Upper lobe of left lung (tissue), 6 donors: ENCODE results near the gene JAGN1. TPM values are rescaled to one million over a fixed set of nuclear protein-coding genes. Genes with fewer than 3 reads are reported as not detected.
"Not testable (repeated sequence)": the region's sequence is repeated elsewhere in the genome, so short reads cannot be mapped to it uniquely, and the experiment has no call there.

Experiments
- ATAC-seq, 2 donors: fragments of 200-7000 bp; cut with Tn5 transposase; one replicate each; pipeline ENCODE4 v1.9.1; 2022; ENCODE audit warnings: mild to moderate bottlenecking in 2 of 2, moderate library complexity in 2 of 2; ENCODE audit not compliant: low FRiP score in 2 of 2
- DNase-seq, 2 donors: peaks; one replicate each; pipeline ENCODE4 v3.0.0-alpha.2; 2019 to 2020
- H3K27ac ChIP-seq, 4 donors: fragments of 200-600 bp; sonication (generic); one replicate each; pipeline ENCODE4 v1.5.1; 2016 to 2019
- H3K27me3 ChIP-seq, 4 donors: fragments of 200-600 bp; sonication (generic); one replicate each; pipeline ENCODE4 v1.5.1; 2017 to 2019
- H3K36me3 ChIP-seq, 4 donors: fragments of 200-600 bp; sonication (generic); one replicate each; pipeline ENCODE4 v1.5.1; 2016 to 2019
- H3K4me1 ChIP-seq, 4 donors: fragments of 200-600 bp; sonication (generic); one replicate each; pipeline ENCODE4 v1.5.1; 2018 to 2019
- H3K4me3 ChIP-seq, 4 donors: fragments of 200-600 bp; sonication (generic); one replicate each; pipeline ENCODE4 v1.5.1; 2017 to 2019; ENCODE audit warnings: mild to moderate bottlenecking in 2 of 4, moderate library complexity in 1 of 4
- H3K9me3 ChIP-seq, 4 donors: fragments of 200-600 bp; sonication (generic); one replicate each; pipeline ENCODE4 v1.5.1; 2018 to 2019
- EP300 ChIP-seq, 4 donors: sonication (generic); formaldehyde crosslinking; IDR thresholded peaks; one replicate each; pipeline ENCODE4 v1.5.1; 2017; ENCODE audit warnings: antibody characterized with exemption in 4 of 4, control low read depth in 2 of 4
- POLR2A ChIP-seq, 4 donors: fragments of 450-650 bp; IDR thresholded peaks; one replicate each; pipeline ENCODE4 v1.5.1; 2016 to 2017; ENCODE audit warnings: antibody characterized with exemption in 4 of 4, mild to moderate bottlenecking in 2 of 4
- POLR2AphosphoS5 ChIP-seq, 2 donors: sonication (generic); formaldehyde crosslinking; IDR thresholded peaks; one replicate each; pipeline ENCODE4 v1.5.1; 2017; ENCODE audit warnings: antibody characterized with exemption in 2 of 2
- WGBS, 2 donors: methylation state at CpG; one replicate each; pipeline ENCODE4 v1.1.5; 2017 to 2018; 5-methylcytosine and 5-hydroxymethylcytosine counted together
- total RNA-seq, 6 donors: library from RNA; depleted of rRNA in 4 of 6; stranded (reverse); fragments of >200 nt in 4 of 6; gene quantifications; one replicate each; pipeline versions ENCODE4 v1.1.0 to v1.2.1, GENCODE V29; 2016 to 2021
- TF ChIP-seq, protein P1 (sequence below), 6 experiments: fragments of 450-650 bp in 4 of 6; fragments of 200-600 bp in 2 of 6; sonication (generic) in 2 of 6; IDR thresholded peaks; one replicate each; pipeline ENCODE4 v1.5.1; 2016 to 2019; ENCODE audit warnings: antibody characterized with exemption in 6 of 6
- donor health status: DM: no; HTN: no; CAD: no; lungs with moderate emphysema.
- donor health status: DM: no; HTN: yes; CAD: no; lungs with severe emphysema.

The JAGN1 gene
- total RNA-seq, 6 donors from 2014 or later = 4.2 to 33.3 (median 24.2) TPM

DNA sequence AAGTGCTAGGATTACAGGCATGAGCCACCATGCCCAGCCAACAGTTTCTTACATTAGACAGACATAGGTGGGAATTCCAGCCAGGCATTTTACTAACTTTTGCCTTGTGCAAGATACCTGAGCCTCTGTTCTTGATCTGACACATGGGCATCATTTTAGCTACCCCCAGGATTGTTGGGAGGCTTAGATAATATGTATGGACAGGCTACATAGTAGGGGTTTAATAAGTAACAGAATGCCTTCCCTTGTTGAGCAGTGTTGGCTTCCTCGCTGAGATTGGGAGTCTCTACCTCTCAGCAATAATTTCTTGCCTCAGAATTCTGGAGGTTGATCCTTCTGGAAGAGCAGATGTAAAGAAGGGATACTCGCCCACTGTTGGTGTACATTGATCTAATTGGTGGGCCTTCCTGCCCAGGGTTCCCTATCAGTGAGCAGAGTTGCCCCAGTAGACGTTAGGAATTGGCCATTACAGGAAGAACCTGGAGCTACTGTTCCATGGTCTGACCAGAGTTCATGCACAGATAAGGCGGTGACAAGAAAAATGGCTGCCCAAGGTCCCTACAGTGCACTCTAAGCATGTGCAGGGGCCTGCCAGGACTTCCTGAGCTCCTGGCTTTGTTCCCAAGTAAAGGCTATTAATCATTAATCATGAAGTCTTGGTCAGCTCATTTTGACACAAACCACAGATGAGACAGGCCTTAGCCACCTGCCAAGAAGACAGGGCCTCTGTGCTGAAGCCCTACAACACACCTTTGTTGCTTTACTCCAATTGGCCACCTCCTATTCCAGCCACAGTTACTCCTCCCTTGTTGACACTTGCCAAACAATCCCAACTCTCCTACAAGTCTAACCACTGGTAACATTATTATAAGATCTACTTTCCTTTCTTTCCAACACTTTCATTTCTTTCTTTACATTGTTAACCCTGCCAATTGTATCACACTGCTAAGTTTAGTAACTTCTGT, 7.3 kb downstream of the JAGN1 start:
- TF ChIP-seq POLR2AphosphoS5 (IDR thresholded peaks at IDR 0.05) = peak in 1 of 2 donors; percentile 10
- TF ChIP-seq, protein P1, sequence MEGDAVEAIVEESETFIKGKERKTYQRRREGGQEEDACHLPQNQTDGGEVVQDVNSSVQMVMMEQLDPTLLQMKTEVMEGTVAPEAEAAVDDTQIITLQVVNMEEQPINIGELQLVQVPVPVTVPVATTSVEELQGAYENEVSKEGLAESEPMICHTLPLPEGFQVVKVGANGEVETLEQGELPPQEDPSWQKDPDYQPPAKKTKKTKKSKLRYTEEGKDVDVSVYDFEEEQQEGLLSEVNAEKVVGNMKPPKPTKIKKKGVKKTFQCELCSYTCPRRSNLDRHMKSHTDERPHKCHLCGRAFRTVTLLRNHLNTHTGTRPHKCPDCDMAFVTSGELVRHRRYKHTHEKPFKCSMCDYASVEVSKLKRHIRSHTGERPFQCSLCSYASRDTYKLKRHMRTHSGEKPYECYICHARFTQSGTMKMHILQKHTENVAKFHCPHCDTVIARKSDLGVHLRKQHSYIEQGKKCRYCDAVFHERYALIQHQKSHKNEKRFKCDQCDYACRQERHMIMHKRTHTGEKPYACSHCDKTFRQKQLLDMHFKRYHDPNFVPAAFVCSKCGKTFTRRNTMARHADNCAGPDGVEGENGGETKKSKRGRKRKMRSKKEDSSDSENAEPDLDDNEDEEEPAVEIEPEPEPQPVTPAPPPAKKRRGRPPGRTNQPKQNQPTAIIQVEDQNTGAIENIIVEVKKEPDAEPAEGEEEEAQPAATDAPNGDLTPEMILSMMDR (IDR thresholded peaks at IDR 0.05) = no peak
- Histone ChIP-seq H3K4me3 (no peak overlapping the region), H3K27ac (peak overlapping the region; percentile 46 to 72 (median 70)), H3K4me1 (peaks cover 10 to 23% (median 21%) of the 10 kb centered on the region in 4 donors), H3K36me3 (peaks cover 4 to 11% (median 8%) of the 10 kb centered on the region in 4 donors), H3K9me3 (no peaks in the 10 kb centered on the region), H3K27me3 (no peaks in the 10 kb centered on the region)
- 38% methylated on average over 4 of the region's 4 CpGs for WGBS, 2 donors
- peak in 1 of 2 donors; percentile 77 for DNase-seq
- ATAC-seq = peak; percentile 62 to 93

- Histone ChIP-seq H3K4me3 (no peak overlapping the region), H3K9me3 (no peaks in the 10 kb centered on the region), H3K27me3 (no peaks in the 10 kb centered on the region), H3K36me3 (peaks cover 0 to under 1% (median 0%) of the 10 kb centered on the region in 4 donors), H3K4me1 (peaks cover 10 to 29% (median 27%) of the 10 kb centered on the region in 4 donors), H3K27ac (peak overlapping the region; percentile 46 to 72 (median 70))
- peak; percentile 15 to 35 for ATAC-seq
- peak in 1 of 2 donors; percentile 33 for DNase-seq
- 55 to 68% methylated on average over 8 of the region's 8 CpGs for WGBS, 2 donors
- TF ChIP-seq, protein P1 (IDR thresholded peaks at IDR 0.05) = no peak
- TF ChIP-seq POLR2A (IDR thresholded peaks at IDR 0.05) = no peak
- TF ChIP-seq EP300 (IDR thresholded peaks at IDR 0.05) = no peak
- no peak for TF ChIP-seq POLR2AphosphoS5 (IDR thresholded peaks at IDR 0.05)
Measured at GRCh38 chr3:9898467-9899241, 8.2 kb downstream of the JAGN1 start.

DNA sequence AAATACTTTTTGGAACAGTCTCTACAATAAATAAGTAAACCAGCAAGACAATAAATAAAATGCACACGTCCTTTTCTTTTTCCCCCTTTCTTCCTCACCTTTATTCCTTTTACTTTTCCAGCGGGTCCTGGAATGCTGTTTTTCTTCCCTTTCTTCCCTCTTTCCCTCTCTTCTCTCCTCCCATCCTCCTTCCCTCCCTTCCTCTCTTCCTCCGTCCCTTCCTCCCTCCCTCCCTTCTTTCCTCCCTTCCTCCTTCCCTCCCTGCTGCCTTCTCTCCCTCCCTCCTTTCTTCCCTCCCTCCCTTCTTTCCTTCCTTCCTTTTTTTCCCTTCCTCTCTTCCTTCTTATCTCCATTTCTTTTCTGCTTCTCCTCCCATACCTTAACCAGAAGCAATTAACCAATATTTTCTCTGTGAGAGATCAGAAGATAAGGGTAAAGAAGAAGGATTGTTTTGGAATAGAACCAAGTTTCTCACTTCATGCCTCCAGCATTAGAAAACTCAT, 8.9 kb downstream of the JAGN1 start:
- DNase-seq (no peak), ATAC-seq (no peak)
- H3K4me3 ChIP-seq = no peak overlapping the region
- H3K4me1 ChIP-seq = peaks cover 7 to 31% (median 27%) of the 10 kb centered on the region in 4 donors
- TF ChIP-seq POLR2AphosphoS5 (IDR thresholded peaks at IDR 0.05) (no peak), EP300 (IDR thresholded peaks at IDR 0.05) (no peak), POLR2A (IDR thresholded peaks at IDR 0.05) (no peak)
- TF ChIP-seq, protein P1 (IDR thresholded peaks at IDR 0.05) = no peak
- H3K36me3 ChIP-seq = no peaks in the 10 kb centered on the region
- H3K9me3 ChIP-seq = no peaks in the 10 kb centered on the region
- H3K27me3 ChIP-seq = no peaks in the 10 kb centered on the region
- no peak overlapping the region for H3K27ac ChIP-seq
- 56 to 63% methylated on average over 3 of the region's 3 CpGs for WGBS, 2 donors

DNA sequence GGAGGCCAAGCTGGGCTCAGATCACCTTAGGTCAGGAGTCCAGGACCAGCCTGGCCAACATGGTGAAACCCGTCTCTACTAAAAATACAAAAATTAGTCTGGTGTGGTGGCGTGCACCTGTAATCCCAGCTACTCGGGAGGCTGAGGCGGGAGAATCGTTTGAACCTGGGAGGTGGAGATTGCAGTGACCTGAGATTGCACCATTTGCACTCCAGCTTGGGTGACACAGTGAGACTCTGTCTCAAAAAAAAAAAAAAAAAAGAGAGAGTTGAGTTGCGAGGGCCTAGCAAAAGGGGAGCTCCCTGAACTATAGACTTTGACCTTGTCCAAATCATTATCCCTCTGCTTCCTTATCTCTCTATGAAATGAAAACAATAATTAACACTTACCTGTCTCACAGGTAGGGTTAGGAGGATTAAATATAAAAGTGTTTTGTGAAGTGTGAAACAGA, 10.6 kb downstream of the JAGN1 start:
- H3K27ac ChIP-seq, DNase-seq, H3K4me3 ChIP-seq, H3K9me3 ChIP-seq, H3K27me3 ChIP-seq, H3K36me3 ChIP-seq, ATAC-seq: not testable (repeated sequence)
- peaks cover 7 to 31% (median 27%) of the 10 kb centered on the region in 4 donors for H3K4me1 ChIP-seq
- WGBS, 2 donors = 93% methylated on average over 6 of the region's 6 CpGs

DNA sequence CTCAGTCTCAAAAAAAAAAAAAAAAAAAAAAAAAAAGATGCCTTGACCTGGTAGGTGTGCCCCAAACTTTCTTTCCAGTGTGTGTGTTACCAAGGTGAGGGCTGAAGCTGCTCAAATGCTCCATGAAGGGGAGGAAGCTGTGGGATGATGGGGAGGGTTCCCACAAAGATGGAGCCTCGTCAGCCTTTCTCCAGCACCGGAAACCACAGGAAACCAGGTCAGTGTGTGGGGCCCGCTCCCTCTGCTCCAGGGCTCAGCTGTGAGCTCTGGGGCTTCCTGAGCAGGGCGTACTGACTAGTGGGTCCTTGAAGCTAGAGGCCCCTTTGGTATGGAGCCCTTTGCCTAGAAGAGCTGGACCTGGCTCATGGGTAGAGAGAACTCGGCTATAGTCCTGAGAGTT, 11.6 kb downstream of the JAGN1 start:
- Histone ChIP-seq H3K9me3 (no peaks in the 10 kb centered on the region), H3K27me3 (no peaks in the 10 kb centered on the region), H3K4me3 (no peak overlapping the region), H3K36me3 (no peaks in the 10 kb centered on the region), H3K4me1 (peaks cover 7 to 31% (median 27%) of the 10 kb centered on the region in 4 donors), H3K27ac (peak overlapping the region in 3 of 4 donors; percentile 47 to 70 (median 57))
- WGBS, 2 donors = 45 to 82% methylated on average over 2 to 4 of the region's 5 CpGs
- TF ChIP-seq, protein P1 (IDR thresholded peaks at IDR 0.05) = no peak
- no peak for TF ChIP-seq EP300 (IDR thresholded peaks at IDR 0.05)
- no peak for TF ChIP-seq POLR2A (IDR thresholded peaks at IDR 0.05)
- no peak for TF ChIP-seq POLR2AphosphoS5 (IDR thresholded peaks at IDR 0.05)
- DNase-seq (no peak), ATAC-seq (peak in 1 of 2 donors; percentile 1)
